NCI-H1417 (cell line): ENCODE results near the gene PDCD1LG2.
A peak's percentile ranks its signal among the peaks of the same experiment; 100 is the strongest.
"Not testable (repeated sequence)": the region's sequence is repeated elsewhere in the genome, so short reads cannot be mapped to it uniquely, and the experiment has no call there.

Experiments used
- DNase-seq, 3 experiments: peaks; one replicate each; lab custom pipeline; 2025; lab: John Stamatoyannopoulos, UW

The PDCD1LG2 gene

GRCh38 chr9:5493679-5494511, 16.4 kb upstream of the PDCD1LG2 start:
- DNase-seq = no peak

- not testable (repeated sequence) for DNase-seq
Measured at GRCh38 chr9:5494765-5495164, 15.6 kb upstream of the PDCD1LG2 start.

GRCh38 chr9:5499157-5499556, 11.2 kb upstream of the PDCD1LG2 start:
- no peak for DNase-seq

- no peak for DNase-seq
Measured at GRCh38 chr9:5499889-5500398, 10.4 kb upstream of the PDCD1LG2 start.

- DNase-seq = peak in 1 of 3 experiments; percentile 9
Measured at GRCh38 chr9:5500441-5501235, 9.7 kb upstream of the PDCD1LG2 start.

GRCh38 chr9:5502553-5502952, 7.8 kb upstream of the PDCD1LG2 start:
- DNase-seq = no peak

- DNase-seq = no peak
Measured at GRCh38 chr9:5509573-5509972, 758 bp upstream of the PDCD1LG2 start.

GRCh38 chr9:5510989-5511388, 658 bp downstream of the PDCD1LG2 start:
- DNase-seq = peak in 2 of 3 experiments; percentile 9 to 65

- peak in 2 of 3 experiments; percentile 9 for DNase-seq
Measured at GRCh38 chr9:5511476-5511875, 1.1 kb downstream of the PDCD1LG2 start.

GRCh38 chr9:5511935-5512580, 1.7 kb downstream of the PDCD1LG2 start:
- DNase-seq = no peak

GRCh38 chr9:5512658-5513452, 2.5 kb downstream of the PDCD1LG2 start:
- no peak for DNase-seq

- no peak for DNase-seq
Measured at GRCh38 chr9:5513966-5514616, 3.8 kb downstream of the PDCD1LG2 start.

- no peak for DNase-seq
Measured at GRCh38 chr9:5514617-5515260, 4.4 kb downstream of the PDCD1LG2 start.

- no peak for DNase-seq
Measured at GRCh38 chr9:5515261-5515650, 4.9 kb downstream of the PDCD1LG2 start.

GRCh38 chr9:5516453-5517220, 6.3 kb downstream of the PDCD1LG2 start:
- no peak for DNase-seq

- DNase-seq = no peak
Measured at GRCh38 chr9:5518171-5518936, 8.0 kb downstream of the PDCD1LG2 start.

GRCh38 chr9:5518937-5519319, 8.6 kb downstream of the PDCD1LG2 start:
- DNase-seq = no peak

- no peak for DNase-seq
Measured at GRCh38 chr9:5524090-5524489, 13.8 kb downstream of the PDCD1LG2 start.

- DNase-seq = no peak
Measured at GRCh38 chr9:5529683-5530221, 19.4 kb downstream of the PDCD1LG2 start.
